Daoy (cell line): ENCODE measurements around the gene TNIP1. TPM values are rescaled to one million over a fixed set of nuclear protein-coding genes. Genes with fewer than 3 reads are reported as not detected.

Experiments
- DNase-seq: peaks from one replicate; pipeline ENCODE4 v3.0.0-alpha.2; 2015; ENCODE audit warnings: low read depth
- total RNA-seq: library from RNA; depleted of rRNA; stranded (reverse); fragments of >200 nt; shearing (Covaris generic); gene quantifications from 2 replicates; pipeline ENCODE4 v1.2.3, GENCODE V29; 2014

The TNIP1 gene
- total RNA-seq, 1 experiment from 2014 or later: 239 TPM

- no peak for DNase-seq
These were observed 15.2 kb downstream of the TNIP1 start for GRCh38 chr5:151065609-151066008.

GRCh38 chr5:151064916-151065499 is 15.8 kb downstream of the TNIP1 start:
- DNase-seq: no peak

- DNase-seq: peak; percentile 80
These were observed 17.5 kb downstream of the TNIP1 start for GRCh38 chr5:151063142-151063989.

- DNase-seq: no peak
These were observed 18.3 kb downstream of the TNIP1 start for GRCh38 chr5:151062405-151063141.

- no peak for DNase-seq
These were observed 20.1 kb downstream of the TNIP1 start for GRCh38 chr5:151060742-151061141.

GRCh38 chr5:151058891-151059489 is 21.8 kb downstream of the TNIP1 start:
- DNase-seq: no peak

GRCh38 chr5:151058301-151058700 is 22.5 kb downstream of the TNIP1 start:
- DNase-seq: no peak

GRCh38 chr5:151056379-151057325 is 24.2 kb downstream of the TNIP1 start:
- DNase-seq: no peak

GRCh38 chr5:151055336-151055735 is 25.5 kb downstream of the TNIP1 start:
- DNase-seq: no peak

- no peak for DNase-seq
These were observed 26.1 kb downstream of the TNIP1 start for GRCh38 chr5:151054709-151055108.

- no peak for DNase-seq
These were observed 26.9 kb downstream of the TNIP1 start for GRCh38 chr5:151053796-151054462.

- DNase-seq: no peak
These were observed 28.0 kb downstream of the TNIP1 start for GRCh38 chr5:151052836-151053235.

GRCh38 chr5:151051931-151052608 is 28.8 kb downstream of the TNIP1 start:
- DNase-seq: no peak

GRCh38 chr5:151051066-151051930 is 29.5 kb downstream of the TNIP1 start:
- peak; percentile 78 for DNase-seq

- no peak for DNase-seq
These were observed 32.3 kb downstream of the TNIP1 start for GRCh38 chr5:151048526-151048925.

- DNase-seq: no peak
These were observed 32.9 kb downstream of the TNIP1 start for GRCh38 chr5:151047814-151048425.

- no peak for DNase-seq
These were observed 38.3 kb downstream of the TNIP1 start for GRCh38 chr5:151042453-151043093.
